Heart left ventricle (tissue), 16 donors: Measurements from ENCODE around the gene TAAR8. TPM values are rescaled to one million over a fixed set of nuclear protein-coding genes. Genes with fewer than 3 reads are reported as not detected.
"Not testable (repeated sequence)": the region's sequence is repeated elsewhere in the genome, so short reads cannot be mapped to it uniquely, and the experiment has no call there.

Experiments used
- ATAC-seq, 4 donors: fragments of 200-7000 bp; cut with Tn5 transposase; one replicate each; pipeline ENCODE4 v1.9.1; 2020 to 2022; ENCODE audit warnings: moderate library complexity in 4 of 4, mild to moderate bottlenecking in 3 of 4, moderate number of reproducible peaks in 1 of 4
- DNase-seq, 5 donors: peaks; one replicate each; pipeline ENCODE4 v3.0.0-alpha.2; 2020
- H3K27ac ChIP-seq, 12 donors: fragments of 200-600 bp; sonication (generic) in 4 of 12; one replicate each; pipeline versions ENCODE4 v1.5.0 to v1.8.0; 2016 to 2022; ENCODE audit warnings: mild to moderate bottlenecking in 2 of 12
- H3K27me3 ChIP-seq, 9 donors: fragments of 200-600 bp; sonication (generic) in 2 of 9; one replicate each; pipeline versions ENCODE4 v1.5.1 to v1.8.0; 2016 to 2022; ENCODE audit warnings: mild to moderate bottlenecking in 3 of 9
- H3K36me3 ChIP-seq, 9 donors: fragments of 200-600 bp; sonication (generic) in 2 of 9; one replicate each; pipeline versions ENCODE4 v1.5.0 to v1.8.0; 2018 to 2022; ENCODE audit warnings: mild to moderate bottlenecking in 2 of 9
- H3K4me1 ChIP-seq, 12 donors: fragments of 200-600 bp; sonication (generic) in 4 of 12; one replicate each; pipeline versions ENCODE4 v1.5.0 to v1.8.0; 2016 to 2022; ENCODE audit warnings: mild to moderate bottlenecking in 3 of 12
- H3K4me3 ChIP-seq, 12 donors: fragments of 200-600 bp; sonication (generic) in 4 of 12; one replicate each; pipeline versions ENCODE4 v1.5.0 to v1.8.0; 2017 to 2022; ENCODE audit warnings: mild to moderate bottlenecking in 9 of 12, moderate library complexity in 4 of 12
- H3K9me3 ChIP-seq, 12 donors: fragments of 200-600 bp; sonication (generic) in 4 of 12; one replicate each; pipeline versions ENCODE4 v1.5.0 to v1.8.0; 2016 to 2022; ENCODE audit warnings: mild to moderate bottlenecking in 1 of 12
- CTCF ChIP-seq, 12 donors: fragments of 200-600 bp; sonication (generic) in 4 of 12; IDR thresholded peaks; one replicate each; pipeline versions ENCODE4 v1.5.0 to v1.8.0; 2018 to 2022; ENCODE audit warnings: antibody characterized with exemption in 12 of 12, mild to moderate bottlenecking in 5 of 12
- POLR2A ChIP-seq, 2 donors: fragments of 450-650 bp; IDR thresholded peaks; one replicate each; pipeline ENCODE4 v1.6.1; 2017; ENCODE audit warnings: antibody characterized with exemption in 2 of 2, mild to moderate bottlenecking in 2 of 2, moderate library complexity in 2 of 2
- WGBS, 4 donors: extraction: QIAGEN DNeasy Blood & Tissue Kit in 2 of 4; methylation state at CpG; one replicate each; pipeline versions ENCODE4 v1.1.5 to v1.1.7; 2013 to 2018; 5-methylcytosine and 5-hydroxymethylcytosine counted together
- intact Hi-C, 10 donors: fragments of 100-400 bp; cut with DNase I; formaldehyde crosslinking; loops; one replicate each; pipeline versions ENCODE4 v1.11.1 to v1.14.2; 2022
- polyA plus RNA-seq, 2 donors: library from polyadenylated mRNA; stranded (reverse); fragments of 200-250 nt; gene quantifications; one replicate each; pipeline ENCODE4 v1.2.3, GENCODE V29; 2013
- total RNA-seq, 9 donors: library from RNA; depleted of rRNA in 2 of 9; stranded (reverse); fragments of >200 nt in 2 of 9; fragmentation: NEBNext Ultra II Directional in 3 of 9; extraction: Animal tissue kit (Norgen Biotek cat#: 25700) in 3 of 9; gene quantifications; one replicate each; pipeline versions ENCODE4 v1.1.0 to v1.2.4, GENCODE V29; 2016 to 2023
- donor health status: ischemic (EF 13 %, LVEDD 7.1; RV severe dilation, severe dysfunction).
- donor health status: healthy with polysubstance abuse.
- donor health status: DM: no; HTN: yes; CAD: no.
- donor health status: DM: no; HTN: no; CAD: no.
- donor health status: ischemic (EF 25% LVEDD 6.9; RV normal size, moderate dysfunction).
- donor health status: ischemic (EF 25% LVEDD 5.7; RV mildly dilated, moderate dysfunction).
- donor health status: healthy.
- donor health status: DM: yes; HTN: yes; CAD: no.
- donor health status: ischemic (EF 35%, LVEDD 5.7; RV mildly dilated, moderate dysfunction).
- donor health status: nonischemic (EF 11% LVEDD 7.7; RV severe dilation, severe dysfunction).
- donor health status: DM: yes; HTN: yes; CAD: no.
- donor health status: PGD.
- donor health status: ischemic (EF 29% LVEDD 5.4; RV normal size, mild dysfunction).
- donor health status: nonischemic (EF 23%, LVEDD 6.1; RV moderate dilation, normal function).

The TAAR8 gene
- total and polyA plus RNA-seq, 11 donors = not detected

GRCh38 chr6:132537977-132538376 is 14.5 kb upstream of the TAAR8 start, which contains the start of gene TAAR9:
TAAR9 (plus strand) TSS chr6:132538277; CDS start chr6:132538290, 13 bp downstream.
- no peaks in the 10 kb centered on the region for H3K36me3 ChIP-seq
- TF ChIP-seq CTCF (IDR thresholded peaks at IDR 0.05) (no peak), POLR2A (IDR thresholded peaks at IDR 0.05) (no peak)
- peaks cover 0 to 8% (median 0%) of the 10 kb centered on the region in 12 donors for H3K9me3 ChIP-seq
- intact Hi-C loops = loop anchor here in 6 of 10 donors (10.0 kb wide), 6 partner anchors 127 to 1387 kb away; partner anchors contain the start of gene SLC18B1 (in 2 of the 6)
- no peak for ATAC-seq
- WGBS, 4 donors = 75 to 79% (median 76%) methylated on average over 4 of the region's 4 CpGs
- no peaks in the 10 kb centered on the region for H3K4me1 ChIP-seq
- no peak within 1 kb of the TSS for H3K27ac ChIP-seq
- DNase-seq = no peak
- H3K27me3 ChIP-seq = peaks cover 0 to 30% (median 8%) of the 10 kb centered on the region in 9 donors
- no peak within 1 kb of the TSS for H3K4me3 ChIP-seq

- Histone ChIP-seq H3K4me3 (no peak overlapping the region), H3K9me3 (no peaks in the 10 kb centered on the region), H3K27me3 (peaks cover 0 to 18% (median 0%) of the 10 kb centered on the region in 9 donors), H3K27ac (no peak overlapping the region), H3K4me1 (no peaks in the 10 kb centered on the region), H3K36me3 (no peaks in the 10 kb centered on the region)
- no peak for DNase-seq
- TF ChIP-seq POLR2A (IDR thresholded peaks at IDR 0.05) (no peak), CTCF (IDR thresholded peaks at IDR 0.05) (no peak)
- ATAC-seq = no peak
- intact Hi-C loops = no loop called here
These were observed 7.6 kb upstream of the TAAR8 start for GRCh38 chr6:132544826-132545225.

- 81 to 91% (median 83%) methylated on average over 4 of the region's 4 CpGs for whole genome bisulfite sequencing, 4 donors
- no peaks in the 10 kb centered on the region for H3K36me3 ChIP-seq
- H3K4me3 ChIP-seq = no peak overlapping the region
- H3K27ac ChIP-seq = no peak overlapping the region
- no peaks in the 10 kb centered on the region for H3K9me3 ChIP-seq
- no peak for DNase-seq
- ATAC-seq = no peak
- H3K27me3 ChIP-seq = peaks cover 0 to 19% (median 0%) of the 10 kb centered on the region in 9 donors
- TF ChIP-seq POLR2A (IDR thresholded peaks at IDR 0.05) = no peak
- no peak for TF ChIP-seq CTCF (IDR thresholded peaks at IDR 0.05)
- H3K4me1 ChIP-seq = no peaks in the 10 kb centered on the region
- intact Hi-C loops = no loop called here
These were observed 3.6 kb upstream of the TAAR8 start for GRCh38 chr6:132548746-132549463.

- peak in 1 of 5 donors; percentile 20 for DNase-seq
- Histone ChIP-seq H3K4me3 (no peak overlapping the region), H3K27me3 (peaks cover 0 to 18% (median 0%) of the 10 kb centered on the region in 9 donors), H3K9me3 (no peaks in the 10 kb centered on the region), H3K4me1 (no peaks in the 10 kb centered on the region), H3K36me3 (no peaks in the 10 kb centered on the region), H3K27ac (no peak overlapping the region)
- no peak for ATAC-seq
- TF ChIP-seq CTCF (IDR thresholded peaks at IDR 0.05) (no peak), POLR2A (IDR thresholded peaks at IDR 0.05) (no peak)
- WGBS, 4 donors = 60 to 84% (median 66%) methylated on average over 1 to 4 of the region's 4 CpGs
- intact Hi-C loops = no loop called here
These were observed 1.3 kb upstream of the TAAR8 start for GRCh38 chr6:132551214-132551613.

- 62 to 76% (median 73%) methylated on average over 3 of the region's 3 CpGs for WGBS, 4 donors
- H3K27me3 ChIP-seq = peaks cover 0 to 23% (median 0%) of the 10 kb centered on the region in 9 donors
These were observed 7.6 kb downstream of the TAAR8 start for GRCh38 chr6:132560087-132560486.

More at GRCh38 chr6:132560087-132560486, 7.6 kb downstream of the TAAR8 start:
- not testable (repeated sequence) for ATAC-seq, H3K9me3 ChIP-seq, H3K4me1 ChIP-seq, H3K36me3 ChIP-seq, H3K4me3 ChIP-seq, DNase-seq, H3K27ac ChIP-seq
- intact Hi-C loops = loop anchor here in 1 of 10 donors (10.0 kb wide), 1 partner anchor 595 kb away; no protein-coding TSS in a partner anchor
